Tibial nerve (tissue), 4 donors: ENCODE measurements around the gene ORC5. TPM values are rescaled to one million over a fixed set of nuclear protein-coding genes. Genes with fewer than 3 reads are reported as not detected.

Experiments used
- DNase-seq, 2 donors: peaks; one replicate each; pipeline ENCODE4 v3.0.0-alpha.2; 2019; ENCODE audit warnings: low spot score in 2 of 2
- H3K27ac ChIP-seq, 4 donors: fragments of 200-600 bp; sonication (generic) in 3 of 4; one replicate each; pipeline ENCODE4 v1.5.1; 2017 to 2019; ENCODE audit warnings: mild to moderate bottlenecking in 1 of 4
- H3K27me3 ChIP-seq, 2 donors: fragments of 200-600 bp; sonication (generic) in 1 of 2; one replicate each; pipeline versions ENCODE4 v1.5.1 to v1.6.0; 2017 to 2019
- H3K36me3 ChIP-seq, 3 donors: fragments of 200-600 bp; sonication (generic); one replicate each; pipeline ENCODE4 v1.5.1; 2018 to 2019
- H3K4me1 ChIP-seq, 4 donors: fragments of 200-600 bp; sonication (generic) in 3 of 4; one replicate each; pipeline ENCODE4 v1.5.1; 2017 to 2019
- H3K4me3 ChIP-seq, 4 donors: fragments of 200-600 bp; sonication (generic) in 3 of 4; one replicate each; pipeline ENCODE4 v1.5.1; 2017 to 2019; ENCODE audit warnings: mild to moderate bottlenecking in 1 of 4, moderate library complexity in 1 of 4
- H3K9me3 ChIP-seq, 4 donors: fragments of 200-600 bp; sonication (generic) in 3 of 4; one replicate each; pipeline ENCODE4 v1.5.1; 2017 to 2019
- CTCF ChIP-seq, 5 experiments: fragments of 200-600 bp in 3 of 5; fragments of 450-650 bp in 2 of 5; sonication (generic) in 3 of 5; IDR thresholded peaks; one replicate each; pipeline ENCODE4 v1.5.1; 2016 to 2019; ENCODE audit warnings: antibody characterized with exemption in 5 of 5, mild to moderate bottlenecking in 3 of 5, moderate library complexity in 2 of 5
- EP300 ChIP-seq, 2 donors: sonication (generic); formaldehyde crosslinking; IDR thresholded peaks; one replicate each; pipeline ENCODE4 v1.6.1; 2017; ENCODE audit warnings: antibody characterized with exemption in 2 of 2, mild to moderate bottlenecking in 1 of 2
- POLR2A ChIP-seq, 2 donors: fragments of 450-650 bp; IDR thresholded peaks; one replicate each; pipeline ENCODE4 v1.6.1; 2017; ENCODE audit warnings: antibody characterized with exemption in 2 of 2, mild to moderate bottlenecking in 2 of 2, moderate library complexity in 2 of 2
- WGBS, 2 donors: methylation state at CpG; one replicate each; pipeline ENCODE4 v1.1.5; 2018; 5-methylcytosine and 5-hydroxymethylcytosine counted together
- total RNA-seq, 4 donors: library from RNA; depleted of rRNA; stranded (reverse); fragments of >200 nt; gene quantifications; one replicate each; pipeline ENCODE4 v1.1.0, GENCODE V29; 2016

Gene ORC5
- total RNA-seq, 4 donors from 2014 or later, result 12.4 to 31.0 (median 26.8) TPM

- Histone ChIP-seq H3K36me3 (no peaks in the 10 kb centered on the region), H3K27me3 (no peaks in the 10 kb centered on the region), H3K27ac (no peak overlapping the region), H3K9me3 (no peaks in the 10 kb centered on the region), H3K4me1 (no peaks in the 10 kb centered on the region), H3K4me3 (no peak overlapping the region)
- TF ChIP-seq EP300 (IDR thresholded peaks at IDR 0.05), result no peak
- no peak for TF ChIP-seq CTCF (IDR thresholded peaks at IDR 0.05)
- TF ChIP-seq POLR2A (IDR thresholded peaks at IDR 0.05), result no peak
- WGBS, 2 donors, result 60 to 62% methylated on average over 4 of the region's 4 CpGs
- DNase-seq, result no peak
Observed at GRCh38 chr7:104091242-104091641, 116.6 kb downstream of the ORC5 start.

- TF ChIP-seq CTCF (IDR thresholded peaks at IDR 0.05), result no peak
- no peak for TF ChIP-seq POLR2A (IDR thresholded peaks at IDR 0.05)
- TF ChIP-seq EP300 (IDR thresholded peaks at IDR 0.05), result no peak
- 30 to 35% methylated on average over 3 of the region's 3 CpGs for WGBS, 2 donors
Observed at GRCh38 chr7:104089612-104090011, 118.2 kb downstream of the ORC5 start.

GRCh38 chr7:104089061-104089460 is 118.8 kb downstream of the ORC5 start:
- peak overlapping the region in 1 of 4 donors; percentile 13 for H3K27ac ChIP-seq
- TF ChIP-seq CTCF (IDR thresholded peaks at IDR 0.05), result no peak
- no peak for TF ChIP-seq EP300 (IDR thresholded peaks at IDR 0.05)
- TF ChIP-seq POLR2A (IDR thresholded peaks at IDR 0.05), result no peak
- no peaks in the 10 kb centered on the region for H3K36me3 ChIP-seq
- no peaks in the 10 kb centered on the region for H3K27me3 ChIP-seq
- 74 to 75% methylated on average over 1 of the region's 1 CpG for WGBS, 2 donors
- H3K9me3 ChIP-seq, result peaks cover 0 to 4% (median 0%) of the 10 kb centered on the region in 4 donors
- H3K4me3 ChIP-seq, result no peak overlapping the region
- no peaks in the 10 kb centered on the region for H3K4me1 ChIP-seq
- DNase-seq, result no peak

More at GRCh38 chr7:104089612-104090011, 118.2 kb downstream of the ORC5 start:
- no peak overlapping the region for H3K4me3 ChIP-seq
- H3K9me3 ChIP-seq, result no peaks in the 10 kb centered on the region
- no peaks in the 10 kb centered on the region for H3K27me3 ChIP-seq
- H3K27ac ChIP-seq, result peak overlapping the region in 2 of 4 donors; percentile 13 to 28
- no peaks in the 10 kb centered on the region for H3K4me1 ChIP-seq
- no peak for DNase-seq
- no peaks in the 10 kb centered on the region for H3K36me3 ChIP-seq

Other genes starting within 250 kb of the ORC5 start
- gene RELN, start 218.4 kb downstream of the ORC5 start, total RNA-seq, result 100 to 1,000 TPM in 2 of 4 donors, 10 to 100 TPM in 2; 80.4 to 117 (median 102) TPM
- gene LHFPL3, start 120.6 kb upstream of the ORC5 start, total RNA-seq, result not detected